Caco-2 (cell line): ENCODE measurements around the gene DRC1. TPM values are rescaled to one million over a fixed set of nuclear protein-coding genes. Genes with fewer than 3 reads are reported as not detected.

Source experiments
- BruUV-seq: library from RNA; stranded (reverse); fragments of 400-500 nt; replicated peaks from 2 replicates; lab custom pipeline; 2021; lab: Mats Ljungman, UMichigan
- CTCF ChIA-PET: fragments of 300-600 bp; sonication (Branson Sonifier 250); formaldehyde crosslinking; loops from one replicate; lab custom pipeline; 2022; ENCODE audit warnings: antibody characterized with exemption; lab: Charles Lee
- POLR2A ChIA-PET: fragments of 300-600 bp; sonication (Branson Sonifier 250); formaldehyde crosslinking; loops from one replicate; lab custom pipeline; 2022; ENCODE audit warnings: antibody characterized with exemption; lab: Charles Lee
- DNase-seq, 2 experiments: peaks; one replicate each; pipeline versions ENCODE4 v3.0.0 to v3.0.0-alpha.2; 2020 to 2022
- H3K27me3 ChIP-seq: replicated peaks from 2 replicates; pipeline ENCODE4 v1.6.0; 2011; ENCODE audit warnings: low read length; ENCODE audit not compliant: control insufficient read depth, insufficient read depth
- H3K36me3 ChIP-seq: 2 replicates; pipeline ENCODE4 v1.5.1; 2011; ENCODE audit warnings: low read length; ENCODE audit not compliant: control insufficient read depth, insufficient read depth
- H3K4me1 ChIP-seq: fragments of 250-450 bp; sonication (Bioruptor Pico); 2 replicates; pipeline ENCODE4 v1.5.1; 2020; ENCODE audit warnings: mild to moderate bottlenecking
- H3K4me3 ChIP-seq: 2 replicates; pipeline ENCODE4 v1.5.1; 2011; ENCODE audit warnings: low read depth, mild to moderate bottlenecking, control low read depth, low read length
- H3K9me3 ChIP-seq: fragments of 250-450 bp; sonication (Bioruptor Pico); 2 replicates; pipeline ENCODE4 v1.5.1; 2020; ENCODE audit warnings: mild to moderate bottlenecking, moderate library complexity
- H3K27ac Mint-ChIP-seq: one replicate; pipeline ENCODE4 v1.8.0; 2022; ENCODE audit warnings: mixed read lengths; ENCODE audit not compliant: unreplicated experiment
- H3K27me3 Mint-ChIP-seq: one replicate; pipeline ENCODE4 v1.8.0; 2022; ENCODE audit warnings: mixed read lengths; ENCODE audit not compliant: insufficient read depth, unreplicated experiment
- H3K36me3 Mint-ChIP-seq: one replicate; pipeline ENCODE4 v1.8.0; 2022; ENCODE audit warnings: mild to moderate bottlenecking, mixed read lengths; ENCODE audit not compliant: insufficient read depth, unreplicated experiment
- H3K4me1 Mint-ChIP-seq: one replicate; pipeline ENCODE4 v1.8.0; 2022; ENCODE audit warnings: low read depth, mixed read lengths; ENCODE audit not compliant: unreplicated experiment
- H3K4me3 Mint-ChIP-seq: one replicate; pipeline ENCODE4 v1.8.0; 2022; ENCODE audit warnings: mild to moderate bottlenecking, moderate library complexity, mixed read lengths; ENCODE audit not compliant: unreplicated experiment
- H3K9me3 Mint-ChIP-seq: one replicate; pipeline ENCODE4 v1.8.0; 2022; ENCODE audit warnings: mixed read lengths; ENCODE audit not compliant: unreplicated experiment
- CTCF ChIP-seq, 2 experiments: fragments of 200-600 bp in 1 of 2; IDR thresholded peaks; 1 replicate in 1 of 2; 2 replicates in 1 of 2; pipeline versions ENCODE4 v1.5.1 to v1.8.0; 2011 to 2022; ENCODE audit warnings: antibody characterized with exemption in 1 of 2, control low read depth in 1 of 2, inconsistent platforms in 1 of 2, low read depth in 1 of 2, low read length in 1 of 2, mild to moderate bottlenecking in 1 of 2, moderate library complexity in 1 of 2; ENCODE audit not compliant: insufficient read depth in 1 of 2, severe bottlenecking in 1 of 2, unreplicated experiment in 1 of 2
- intact Hi-C: fragments of 100-400 bp; cut with micrococcal nuclease; formaldehyde crosslinking; loops from one replicate; pipeline ENCODE4 v1.10.0; 2022; ENCODE audit not compliant: unreplicated experiment
- total RNA-seq: library from RNA; stranded (reverse); gene quantifications from 2 replicates; pipeline ENCODE4 v1.2.3, GENCODE V29; 2022

Gene DRC1
- total RNA-seq, 1 experiment from 2014 or later: 1.1 TPM

DNA sequence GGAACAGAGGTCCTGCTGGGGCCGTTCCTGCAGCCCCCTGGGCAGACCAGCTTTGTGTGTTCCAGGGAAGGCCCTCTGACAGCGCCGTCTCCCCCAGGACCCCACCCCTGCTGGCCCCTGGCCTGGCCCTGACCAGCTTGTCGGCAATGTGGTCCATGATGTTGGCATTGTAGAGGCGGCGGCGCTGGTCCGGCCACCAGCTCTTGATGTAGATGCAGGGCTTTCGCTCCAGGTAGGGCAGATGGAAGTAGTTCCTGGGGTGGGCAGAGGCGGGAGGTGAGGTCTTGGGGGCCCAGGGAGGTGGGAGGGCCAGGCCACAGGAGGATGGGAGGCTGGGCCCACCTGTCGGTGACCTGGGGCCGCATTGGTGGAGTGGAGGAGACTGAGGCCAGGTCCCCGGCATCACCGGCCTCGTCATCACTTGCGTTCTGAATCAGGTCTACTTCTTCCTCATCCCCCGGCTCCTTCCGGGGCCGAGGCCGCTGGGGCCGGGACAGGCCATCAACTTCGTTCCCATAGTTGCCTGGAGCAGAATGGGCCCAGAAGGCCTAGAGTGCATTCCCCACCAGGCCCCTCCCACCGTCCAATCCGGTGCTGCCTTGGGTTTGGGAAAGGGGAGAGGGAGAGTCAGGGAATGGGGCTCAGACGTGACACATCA is 77.5 kb downstream of the DRC1 start:
- Mint-ChIP-seq H3K4me3 (no peak overlapping the region), H3K4me1 (no peaks in the 10 kb centered on the region), H3K36me3 (no peaks in the 10 kb centered on the region), H3K27me3 (no peaks in the 10 kb centered on the region), H3K9me3 (no peaks in the 10 kb centered on the region), H3K27ac (no peak overlapping the region)
- ChIA-PET POLR2A (no interaction called here), CTCF (interaction anchor here (0.7 kb wide), 1 partner anchor 163 kb away, joined by 3 read pairs; no protein-coding TSS in a partner anchor)
- no peak overlapping the region for H3K4me3 ChIP-seq
- no TSS peak for BruUV-seq
- TF ChIP-seq CTCF (IDR thresholded peaks at IDR 0.05; ENCODE audit: insufficient read depth in 1 of 2, low read depth in 1 of 2, low read length in 1 of 2, severe bottlenecking in 1 of 2, unreplicated experiment in 1 of 2): no peak
- no peaks in the 10 kb centered on the region for H3K36me3 ChIP-seq
- intact Hi-C loops: no loop called here
- peaks cover 11% of the 10 kb centered on the region for H3K4me1 ChIP-seq
- no peak for DNase-seq
- no peaks in the 10 kb centered on the region for H3K27me3 ChIP-seq
- no peaks in the 10 kb centered on the region for H3K9me3 ChIP-seq

GRCh38 chr2:26479789-26480565 is 78.3 kb downstream of the DRC1 start:
- Histone ChIP-seq H3K27me3 (no peaks in the 10 kb centered on the region), H3K4me3 (no peak overlapping the region), H3K4me1 (peaks cover 11% of the 10 kb centered on the region), H3K9me3 (no peaks in the 10 kb centered on the region), H3K36me3 (no peaks in the 10 kb centered on the region)
- intact Hi-C loops: no loop called here
- no peaks in the 10 kb centered on the region for H3K27me3 Mint-ChIP-seq
- no peaks in the 10 kb centered on the region for H3K36me3 Mint-ChIP-seq
- no peak for DNase-seq
- no TSS peak for BruUV-seq
- no peak overlapping the region for H3K4me3 Mint-ChIP-seq
- POLR2A ChIA-PET: no interaction called here
- no peaks in the 10 kb centered on the region for H3K4me1 Mint-ChIP-seq
- no peak overlapping the region for H3K27ac Mint-ChIP-seq
- H3K9me3 Mint-ChIP-seq: no peaks in the 10 kb centered on the region
- TF ChIP-seq CTCF (IDR thresholded peaks at IDR 0.05; ENCODE audit: insufficient read depth in 1 of 2, low read depth in 1 of 2, low read length in 1 of 2, severe bottlenecking in 1 of 2, unreplicated experiment in 1 of 2): no peak
- CTCF ChIA-PET: interaction anchor here (0.6 kb wide), 1 partner anchor 119 kb away, joined by 4 read pairs; no protein-coding TSS in a partner anchor

DNA sequence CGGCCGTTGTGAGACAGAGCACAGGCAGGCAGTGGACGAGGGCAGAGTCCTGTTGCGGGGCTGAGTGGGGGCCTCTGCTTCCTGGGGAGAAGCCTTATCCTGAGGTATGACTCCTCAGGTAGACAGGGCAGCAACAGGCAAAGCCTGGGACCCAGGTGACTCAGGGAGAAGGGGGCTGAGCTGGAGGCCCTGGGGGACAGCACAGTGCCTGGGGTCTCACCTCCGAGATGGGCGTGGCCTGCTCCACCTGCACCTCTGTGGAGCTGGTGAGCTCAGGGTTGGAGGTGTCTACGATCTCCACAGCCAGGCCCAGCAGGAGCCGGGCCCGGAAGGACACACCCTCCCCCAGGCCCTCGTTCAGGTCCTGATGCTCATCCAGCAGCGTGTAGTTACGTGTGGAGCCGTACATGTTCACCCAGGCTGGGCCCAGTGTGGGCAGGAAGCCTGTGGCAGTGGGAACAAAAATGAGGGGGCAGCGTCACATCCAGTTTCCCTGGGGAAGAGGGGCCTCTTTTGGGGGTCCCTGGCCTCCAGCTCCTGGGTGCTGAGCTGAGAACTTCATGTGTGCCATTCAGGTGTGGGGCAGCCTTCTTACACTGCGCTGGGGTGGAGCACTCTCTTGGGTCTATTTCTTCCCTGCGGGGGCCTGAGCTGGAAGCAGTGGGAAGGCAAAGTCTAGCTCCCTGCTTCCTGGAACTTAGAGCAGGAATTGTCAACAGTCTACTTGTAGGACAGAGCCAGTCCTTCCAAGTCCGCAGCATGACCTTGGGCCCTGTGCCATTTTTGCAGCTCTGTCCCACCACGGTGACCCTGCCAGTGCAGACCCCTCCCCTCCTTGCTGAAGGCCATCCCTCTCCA is 79.1 kb downstream of the DRC1 start:
- H3K27me3 Mint-ChIP-seq: no peaks in the 10 kb centered on the region
- ChIA-PET CTCF (interaction anchor here (0.6 kb wide), 1 partner anchor 120 kb away, joined by 4 read pairs; no protein-coding TSS in a partner anchor), POLR2A (no interaction called here)
- no peaks in the 10 kb centered on the region for H3K9me3 Mint-ChIP-seq
- Histone ChIP-seq H3K4me1 (peaks cover 11% of the 10 kb centered on the region), H3K36me3 (no peaks in the 10 kb centered on the region), H3K4me3 (no peak overlapping the region), H3K27me3 (no peaks in the 10 kb centered on the region), H3K9me3 (no peaks in the 10 kb centered on the region)
- intact Hi-C loops: no loop called here
- TF ChIP-seq CTCF (IDR thresholded peaks at IDR 0.05; ENCODE audit: insufficient read depth in 1 of 2, low read depth in 1 of 2, low read length in 1 of 2, severe bottlenecking in 1 of 2, unreplicated experiment in 1 of 2): no peak
- no peaks in the 10 kb centered on the region for H3K4me1 Mint-ChIP-seq
- H3K36me3 Mint-ChIP-seq: no peaks in the 10 kb centered on the region
- H3K4me3 Mint-ChIP-seq: no peak overlapping the region
- BruUV-seq: no TSS peak
- DNase-seq: no peak
- H3K27ac Mint-ChIP-seq: peak overlapping the region; percentile 39
